ENCODE measurements around the gene PACRG. TPM values are rescaled to one million over a fixed set of nuclear protein-coding genes. Genes with fewer than 3 reads are reported as not detected.

The PACRG gene
- total and polyA plus RNA-seq, 2 of the 8 experiments (the other 6 are each of a cell fraction or from before 2014, with no cell fraction given), result 0.44 to 0.54 TPM

DNA sequence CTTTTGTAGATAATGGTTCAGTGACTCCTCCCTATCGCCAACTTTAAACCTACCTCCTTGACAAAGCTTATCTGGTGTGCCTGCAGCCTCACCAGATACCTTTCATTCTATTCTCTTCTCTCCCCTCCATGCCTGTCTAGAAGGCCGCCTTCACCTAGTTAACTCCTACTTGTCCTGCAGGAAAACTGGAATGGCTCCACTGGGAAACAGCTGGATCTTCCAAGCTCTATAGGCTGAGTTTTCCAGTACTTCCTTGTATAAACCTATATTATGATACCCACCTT lies 6.4 kb upstream of the PACRG start:
- Histone ChIP-seq H2BK12ac (ENCODE audit: low read depth, low read length) (no peak overlapping the region), H3K4me2 (ENCODE audit: insufficient read depth in 1 of 2, low read depth in 2 of 2, low read length in 2 of 2) (no peak overlapping the region), H2BK20ac (ENCODE audit: low read length) (no peak overlapping the region), H3K23ac (ENCODE audit: insufficient read length) (no peak overlapping the region), H2BK5ac (ENCODE audit: low read depth, low read length) (no peak overlapping the region), H4K8ac (ENCODE audit: extremely low read depth, insufficient read depth, low read length) (no peak overlapping the region), H3K9me3 (ENCODE audit: insufficient read depth in 2 of 2, low read depth in 1 of 2, low read length in 1 of 2) (0 out of 4 replicates have a peak, but pooled peaks cover 0 to 2% of the 10 kb centered on the region in 2 experiments), H2BK15ac (ENCODE audit: low read length) (no peak overlapping the region), H4K5ac (ENCODE audit: insufficient read length, low read depth, low read length) (no peak overlapping the region), H2AFZ (ENCODE audit: low read length) (no peak overlapping the region), H3K4me3 (ENCODE audit: extremely low read depth in 1 of 4, insufficient read depth in 2 of 4, low read depth in 3 of 4, low read length in 4 of 4) (no peak overlapping the region), H3K14ac (ENCODE audit: insufficient read length) (no peak overlapping the region), H3K36me3 (ENCODE audit: control insufficient read depth in 2 of 4, insufficient read depth in 4 of 4, low read length in 3 of 4) (no peaks in the 10 kb centered on the region), H4K91ac (replicated peaks; ENCODE audit: insufficient read length, low read length) (no peak overlapping the region), H3K27me3 (replicated peaks in 1 of 4; ENCODE audit: control insufficient read depth in 3 of 4, extremely low read depth in 1 of 4, insufficient read depth in 3 of 4, low read length in 3 of 4) (no peaks in the 10 kb centered on the region; a peak in 2 of 7 replicates), H3K79me1 (ENCODE audit: low read depth, low read length) (no peaks in the 10 kb centered on the region), H2BK120ac (replicated peaks; ENCODE audit: low read depth, low read length) (no peak overlapping the region), H4K20me1 (replicated peaks in 1 of 2; ENCODE audit: control insufficient read depth in 1 of 2, insufficient read depth in 2 of 2, low read length in 2 of 2) (no peaks in the 10 kb centered on the region), H3K23me2 (ENCODE audit: low read depth, low read length) (no peaks in the 10 kb centered on the region), H2AK5ac (ENCODE audit: low read depth, low read length) (no peak overlapping the region), H3K4me1 (replicated peaks in 1 of 4; ENCODE audit: control insufficient read depth in 3 of 4, insufficient read depth in 4 of 4, low read length in 3 of 4) (no peaks in the 10 kb centered on the region; a peak in 1 of 7 replicates), H3K79me2 (ENCODE audit: control insufficient read depth in 1 of 2, insufficient read depth in 2 of 2, low read length in 2 of 2) (no peaks in the 10 kb centered on the region), H3K18ac (ENCODE audit: extremely low read depth, low read length) (no peak overlapping the region), H3K56ac (replicated peaks; ENCODE audit: insufficient read length, low read depth, low read length) (no peak overlapping the region), H3K4ac (replicated peaks; ENCODE audit: insufficient read length, low read depth, low read length) (no peak overlapping the region), H3K27ac (ENCODE audit: low read depth, low read length) (no peak overlapping the region), H3K9ac (replicated peaks in 1 of 4; ENCODE audit: extremely low read depth in 1 of 4, low read depth in 3 of 4, low read length in 3 of 4) (no peak overlapping the region)
- FAIRE-seq, result no peak
- DNase-seq (ENCODE audit: low read depth in 1 of 2, low spot score in 2 of 2), result no peak
- POLR2A ChIA-PET (ENCODE audit: partially characterized antibody), result no interaction called here
- WGBS, 2 experiments (ENCODE audit: extremely low coverage in 1 of 2, insufficient coverage in 1 of 2, insufficient read length in 1 of 2, insufficient replicate concordance in 2 of 2, low coverage in 1 of 2, low lambda C conversion rate in 2 of 2, missing lambda C conversion rate in 1 of 2), result 97% methylated on average over 2 of the region's 2 CpGs; no CpG with 5 or more reads in 1 of the 2 experiments
- CTCF ChIA-PET (ENCODE audit: partially characterized antibody), result no interaction called here
- TF ChIP-seq NRF1 (IDR thresholded peaks at IDR 0.05; ENCODE audit: low read depth, low read length), result no peak
